ENCODE measurements around the gene DUSP18. TPM values are rescaled to one million over a fixed set of nuclear protein-coding genes. Genes with fewer than 3 reads are reported as not detected.

Gene DUSP18
- total and polyA plus RNA-seq, 2 of the 13 experiments (the other 11 are each of a cell fraction or from before 2014, with no cell fraction given), result 1.4 to 2.3 TPM

DNA sequence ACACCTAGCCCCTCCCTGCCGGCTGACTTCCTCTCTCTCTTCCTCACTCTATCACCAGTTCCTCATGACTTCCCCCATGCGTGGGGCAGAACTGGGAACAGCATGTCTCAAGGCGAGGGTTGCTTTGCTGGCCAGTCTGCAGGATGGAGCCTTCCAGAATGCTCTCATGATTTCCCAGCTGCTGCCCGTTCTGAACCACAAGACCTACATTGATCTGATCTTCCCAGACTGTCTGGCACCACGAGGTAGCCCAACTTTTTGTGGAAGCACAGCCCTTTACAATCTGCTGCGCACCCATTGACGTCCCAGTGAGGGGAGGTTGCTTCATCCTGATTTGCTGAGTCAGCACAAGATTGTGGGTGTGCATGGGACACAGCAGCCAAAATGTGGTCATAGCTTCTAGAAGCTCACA is 52.1 kb downstream of the DUSP18 start:
- FAIRE-seq (no peak), ATAC-seq (no peak), DNase-seq (ENCODE audit: low spot score) (no peak)
- H3K4me1 ChIP-seq (ENCODE audit: insufficient read depth, low read length), result peaks cover 17% of the 10 kb centered on the region
- in situ Hi-C loops (cut with HindIII; ENCODE audit: extremely low pct_ligation_motif_present, low pct_unique_long_range_greater_than_20kb), result no loop called here
- H3K36me3 ChIP-seq (replicated peaks in 1 of 2; ENCODE audit: control insufficient read depth in 1 of 2, insufficient read depth in 2 of 2, low read length in 2 of 2), result no peaks in the 10 kb centered on the region
- no TSS peak for BruUV-seq (replicated peaks)
- no peak overlapping the region for H2AFZ ChIP-seq (ENCODE audit: low read length)
- no peak overlapping the region for H3K4me3 ChIP-seq (replicated peaks in 1 of 3; ENCODE audit: insufficient read depth in 1 of 3, low read depth in 2 of 3, low read length in 3 of 3)
- no peaks in the 10 kb centered on the region for H4K20me1 ChIP-seq (ENCODE audit: insufficient read depth, low read length)
- H3K79me2 ChIP-seq (ENCODE audit: insufficient read depth, low read length), result no peaks in the 10 kb centered on the region
- no peak overlapping the region for H3K4me2 ChIP-seq (ENCODE audit: low read depth, low read length)
- no peak overlapping the region for H3K9ac ChIP-seq (ENCODE audit: insufficient read depth, low read depth, low read length)
- H3K9me3 ChIP-seq (ENCODE audit: low read length), result no peaks in the 10 kb centered on the region
- intact Hi-C loops (cut with micrococcal nuclease; ENCODE audit: unreplicated experiment), result no loop called here
- ChIA-PET POLR2A (no interaction called here), CTCF (ENCODE audit: low intra/inter-chr PET ratio, low total read pairs) (no interaction called here)
- H3K27ac ChIP-seq (ENCODE audit: extremely low read length, insufficient read depth, low read length), result no peak overlapping the region
- TF ChIP-seq MAFK (conservative IDR thresholded peaks at IDR 0.05 in 1 of 2, IDR thresholded peaks at IDR 0.05 in 1 of 2; ENCODE audit: low read length in 2 of 2) (peak; percentile 99 to 100), NCOA2 (CRISPR knock-in tag; IDR thresholded peaks at IDR 0.05) (no peak), MAFF (IDR thresholded peaks at IDR 0.05; ENCODE audit: low read depth, low read length) (peak; percentile 100)
- H3K27me3 ChIP-seq (ENCODE audit: control insufficient read depth in 1 of 2, insufficient read depth in 2 of 2, low read length in 2 of 2), result peaks cover 0 to 3% of the 10 kb centered on the region in 2 experiments; a peak in 1 of 5 replicates
- WGBS (ENCODE audit: low lambda C conversion rate), result 51% methylated on average over 5 of the region's 7 CpGs

DNA sequence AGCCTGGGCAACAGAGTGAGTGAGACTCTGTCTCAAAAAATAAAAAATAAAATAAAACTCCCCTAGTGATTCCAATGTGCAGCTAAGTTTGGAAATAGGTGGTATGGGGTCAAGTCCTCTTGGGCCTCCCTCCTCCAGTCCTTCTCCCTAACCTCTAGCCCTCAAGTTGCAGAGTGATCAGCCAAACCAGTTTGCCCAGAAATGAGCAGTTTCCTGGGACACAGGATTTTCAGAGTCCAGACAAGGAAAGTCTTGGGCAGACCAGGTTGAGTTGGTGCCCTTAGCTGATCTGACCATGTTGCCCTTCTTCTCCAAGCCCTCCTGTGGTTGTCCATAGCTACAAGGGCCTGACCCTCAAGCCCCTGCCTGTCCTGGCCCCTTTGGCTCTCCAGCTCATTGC is 52.8 kb downstream of the DUSP18 start:
- Histone ChIP-seq H3K9me3 (ENCODE audit: low read length) (no peaks in the 10 kb centered on the region), H3K4me2 (ENCODE audit: low read depth, low read length) (no peak overlapping the region), H3K4me3 (replicated peaks in 1 of 3; ENCODE audit: insufficient read depth in 1 of 3, low read depth in 2 of 3, low read length in 3 of 3) (no peak overlapping the region), H2AFZ (ENCODE audit: low read length) (no peak overlapping the region), H4K20me1 (ENCODE audit: insufficient read depth, low read length) (no peaks in the 10 kb centered on the region), H3K27me3 (ENCODE audit: control insufficient read depth in 1 of 2, insufficient read depth in 2 of 2, low read length in 2 of 2) (no peaks in the 10 kb centered on the region; a peak in 2 of 5 replicates), H3K4me1 (ENCODE audit: insufficient read depth, low read length) (peaks cover 17% of the 10 kb centered on the region), H3K27ac (ENCODE audit: extremely low read length, insufficient read depth, low read length) (no peak overlapping the region), H3K9ac (ENCODE audit: insufficient read depth, low read depth, low read length) (no peak overlapping the region), H3K79me2 (ENCODE audit: insufficient read depth, low read length) (no peaks in the 10 kb centered on the region), H3K36me3 (replicated peaks in 1 of 2; ENCODE audit: control insufficient read depth in 1 of 2, insufficient read depth in 2 of 2, low read length in 2 of 2) (no peaks in the 10 kb centered on the region)
- POLR2A ChIA-PET, result no interaction called here
- FAIRE-seq (no peak), DNase-seq (ENCODE audit: low spot score) (no peak), ATAC-seq (no peak)
- no TSS peak for BruUV-seq (replicated peaks)
- intact Hi-C loops (cut with micrococcal nuclease; ENCODE audit: unreplicated experiment), result no loop called here
- in situ Hi-C loops (cut with HindIII; ENCODE audit: extremely low pct_ligation_motif_present, low pct_unique_long_range_greater_than_20kb), result no loop called here
- CTCF ChIA-PET (ENCODE audit: low intra/inter-chr PET ratio, low total read pairs), result no interaction called here
- TF ChIP-seq ZNF784 (CRISPR knock-in tag; IDR thresholded peaks at IDR 0.05; ENCODE audit: borderline replicate concordance) (no peak), POGK (CRISPR knock-in tag; conservative IDR thresholded peaks at IDR 0.05) (no peak), FOSL1 (CRISPR knock-in tag; IDR thresholded peaks at IDR 0.05; ENCODE audit: borderline replicate concordance) (no peak), NR3C1 (CRISPR knock-in tag; IDR thresholded peaks at IDR 0.05) (no peak), BHLHE40 (IDR thresholded peaks at IDR 0.05; ENCODE audit: low read length) (no peak), ZFP41 (CRISPR knock-in tag; IDR thresholded peaks at IDR 0.05; ENCODE audit: borderline replicate concordance) (no peak)
- TF ChIP-seq, protein P1, sequence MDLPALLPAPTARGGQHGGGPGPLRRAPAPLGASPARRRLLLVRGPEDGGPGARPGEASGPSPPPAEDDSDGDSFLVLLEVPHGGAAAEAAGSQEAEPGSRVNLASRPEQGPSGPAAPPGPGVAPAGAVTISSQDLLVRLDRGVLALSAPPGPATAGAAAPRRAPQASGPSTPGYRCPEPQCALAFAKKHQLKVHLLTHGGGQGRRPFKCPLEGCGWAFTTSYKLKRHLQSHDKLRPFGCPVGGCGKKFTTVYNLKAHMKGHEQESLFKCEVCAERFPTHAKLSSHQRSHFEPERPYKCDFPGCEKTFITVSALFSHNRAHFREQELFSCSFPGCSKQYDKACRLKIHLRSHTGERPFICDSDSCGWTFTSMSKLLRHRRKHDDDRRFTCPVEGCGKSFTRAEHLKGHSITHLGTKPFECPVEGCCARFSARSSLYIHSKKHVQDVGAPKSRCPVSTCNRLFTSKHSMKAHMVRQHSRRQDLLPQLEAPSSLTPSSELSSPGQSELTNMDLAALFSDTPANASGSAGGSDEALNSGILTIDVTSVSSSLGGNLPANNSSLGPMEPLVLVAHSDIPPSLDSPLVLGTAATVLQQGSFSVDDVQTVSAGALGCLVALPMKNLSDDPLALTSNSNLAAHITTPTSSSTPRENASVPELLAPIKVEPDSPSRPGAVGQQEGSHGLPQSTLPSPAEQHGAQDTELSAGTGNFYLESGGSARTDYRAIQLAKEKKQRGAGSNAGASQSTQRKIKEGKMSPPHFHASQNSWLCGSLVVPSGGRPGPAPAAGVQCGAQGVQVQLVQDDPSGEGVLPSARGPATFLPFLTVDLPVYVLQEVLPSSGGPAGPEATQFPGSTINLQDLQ (CRISPR knock-in tag; IDR thresholded peaks at IDR 0.05), result no peak
- TF ChIP-seq, protein P2, sequence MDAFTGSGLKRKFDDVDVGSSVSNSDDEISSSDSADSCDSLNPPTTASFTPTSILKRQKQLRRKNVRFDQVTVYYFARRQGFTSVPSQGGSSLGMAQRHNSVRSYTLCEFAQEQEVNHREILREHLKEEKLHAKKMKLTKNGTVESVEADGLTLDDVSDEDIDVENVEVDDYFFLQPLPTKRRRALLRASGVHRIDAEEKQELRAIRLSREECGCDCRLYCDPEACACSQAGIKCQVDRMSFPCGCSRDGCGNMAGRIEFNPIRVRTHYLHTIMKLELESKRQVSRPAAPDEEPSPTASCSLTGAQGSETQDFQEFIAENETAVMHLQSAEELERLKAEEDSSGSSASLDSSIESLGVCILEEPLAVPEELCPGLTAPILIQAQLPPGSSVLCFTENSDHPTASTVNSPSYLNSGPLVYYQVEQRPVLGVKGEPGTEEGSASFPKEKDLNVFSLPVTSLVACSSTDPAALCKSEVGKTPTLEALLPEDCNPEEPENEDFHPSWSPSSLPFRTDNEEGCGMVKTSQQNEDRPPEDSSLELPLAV (CRISPR knock-in tag; conservative IDR thresholded peaks at IDR 0.05; ENCODE audit: low read depth), result no peak
